GM21528 (cell line): ENCODE data around the gene ZNF232.
A peak's percentile ranks its signal among the peaks of the same experiment; 100 is the strongest.
"Not testable (repeated sequence)": the region's sequence is repeated elsewhere in the genome, so short reads cannot be mapped to it uniquely, and the experiment has no call there.

Experiments
- ATAC-seq: cut with Tn5 transposase; IDR thresholded peaks from one replicate; pipeline ENCODE4 v1.9.1; 2021; ENCODE audit warnings: mild to moderate bottlenecking, moderate library complexity; ENCODE audit not compliant: unreplicated experiment, low FRiP score

ZNF232 gene

GRCh38 chr17:5100832-5101231 is 10.8 kb downstream of the ZNF232 start:
- no peak for ATAC-seq

DNA sequence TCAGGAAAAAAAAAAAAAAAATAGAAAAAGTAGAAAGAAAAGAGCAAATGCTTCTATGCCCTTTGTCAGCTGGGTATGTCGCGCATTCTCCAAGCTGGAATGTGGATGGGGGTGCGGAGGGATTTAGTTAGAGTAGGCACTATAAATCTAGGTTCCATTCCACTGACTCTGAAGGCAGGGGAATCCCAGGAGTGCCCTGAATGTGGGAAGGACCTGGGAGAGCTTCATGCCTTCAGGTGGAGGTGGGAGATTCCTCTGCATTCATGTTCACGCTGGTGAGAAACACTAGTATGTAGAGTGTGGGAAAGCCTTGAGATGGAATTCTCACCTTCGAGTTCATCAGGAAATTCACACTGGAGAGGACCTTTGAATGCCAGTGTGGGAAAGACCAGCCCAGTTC is 12.4 kb downstream of the ZNF232 start:
- ATAC-seq = no peak

GRCh38 chr17:5097101-5097834 is 14.4 kb downstream of the ZNF232 start:
- ATAC-seq = no peak

DNA sequence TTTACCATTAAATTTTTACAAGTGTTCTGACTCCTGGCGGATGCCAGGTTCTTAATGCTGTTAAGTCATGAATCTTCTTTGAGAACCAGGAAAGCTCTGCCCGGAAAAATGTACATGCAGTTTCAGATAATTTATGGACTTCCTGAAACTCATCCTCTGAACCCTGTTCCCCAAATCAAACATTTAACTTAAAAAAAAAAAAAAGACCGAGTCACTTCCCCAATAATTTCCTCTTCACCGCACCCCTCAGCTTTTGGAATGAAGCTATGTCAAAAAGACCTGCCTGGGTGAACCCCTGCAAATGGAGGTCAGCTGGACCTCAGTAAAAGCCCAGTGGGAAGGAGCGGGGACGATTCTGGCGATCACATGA is 15.0 kb downstream of the ZNF232 start:
- ATAC-seq = no peak

- no peak for ATAC-seq
Observed at GRCh38 chr17:5092218-5093010, 19.3 kb downstream of the ZNF232 start.

- ATAC-seq = no peak
Observed at GRCh38 chr17:5080591-5080990, 31.1 kb downstream of the ZNF232 start.

DNA sequence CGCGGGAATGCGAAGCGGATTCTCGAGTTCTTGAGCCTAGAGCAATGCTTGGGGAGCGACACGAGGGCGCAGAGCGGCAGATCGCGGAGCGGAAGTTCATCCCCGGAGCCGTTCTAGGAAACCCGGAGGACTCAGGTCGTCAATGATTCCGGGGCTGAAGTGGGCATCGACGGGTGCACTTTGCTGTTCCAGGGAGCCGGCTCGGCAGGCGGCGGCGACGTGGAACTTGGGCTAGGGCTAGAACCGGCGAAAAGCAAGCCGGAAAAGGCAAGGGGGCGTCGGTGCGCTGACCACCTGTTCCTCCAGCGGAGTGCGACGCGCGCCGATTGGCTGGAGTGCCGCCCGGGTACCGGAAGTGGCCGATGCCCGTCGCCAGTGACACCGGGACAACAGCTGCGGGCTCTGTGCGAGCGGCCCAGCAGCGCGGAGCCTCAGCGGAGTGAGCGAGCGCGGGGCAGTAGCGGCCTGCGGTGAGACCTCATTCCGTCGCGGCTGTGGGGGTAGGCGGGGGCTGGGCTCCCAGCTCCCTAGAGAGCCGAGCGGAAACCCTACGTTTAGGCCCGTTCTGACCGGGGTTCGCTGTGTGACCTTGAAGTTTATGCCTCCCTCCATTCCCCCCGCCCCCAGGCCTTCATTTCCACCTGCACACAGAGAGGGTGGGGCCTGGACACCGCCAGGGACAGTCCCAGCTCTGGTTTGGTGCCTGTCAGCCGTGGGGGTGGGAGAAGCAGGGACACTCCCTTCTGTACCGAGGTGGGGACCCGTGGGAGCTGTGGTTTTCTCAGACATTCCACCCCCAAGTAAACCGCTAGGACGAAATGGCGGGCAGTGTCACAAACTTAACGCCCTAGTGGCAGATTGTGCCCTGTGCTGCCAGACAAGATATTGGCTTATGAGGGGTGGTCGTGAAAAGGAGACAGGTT is 33.3 kb downstream of the ZNF232 start, which contains the start of gene ZFP3:
ZFP3 (plus strand) TSS at position 362 of the 923 bp plus-strand sequence. CDS start 13,038 bp downstream, outside the sequence.
- ATAC-seq = peak; percentile 78

DNA sequence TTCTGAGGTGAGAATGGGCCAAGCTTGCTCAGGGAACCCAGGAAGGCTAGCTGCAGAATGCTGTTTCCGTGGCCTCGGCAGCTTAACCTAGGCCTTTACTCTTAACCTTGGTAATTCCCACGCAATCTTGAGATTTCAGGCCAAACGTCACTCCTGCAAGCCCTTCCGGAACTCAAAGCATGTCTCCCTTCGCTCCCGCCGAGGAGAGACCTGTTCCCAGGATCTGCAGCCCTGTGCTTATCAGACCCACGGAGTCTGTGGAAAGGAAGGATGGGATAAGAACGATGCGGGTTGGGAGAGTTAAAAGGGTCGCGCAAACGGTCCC is 33.9 kb downstream of the ZNF232 start:
- no peak for ATAC-seq

DNA sequence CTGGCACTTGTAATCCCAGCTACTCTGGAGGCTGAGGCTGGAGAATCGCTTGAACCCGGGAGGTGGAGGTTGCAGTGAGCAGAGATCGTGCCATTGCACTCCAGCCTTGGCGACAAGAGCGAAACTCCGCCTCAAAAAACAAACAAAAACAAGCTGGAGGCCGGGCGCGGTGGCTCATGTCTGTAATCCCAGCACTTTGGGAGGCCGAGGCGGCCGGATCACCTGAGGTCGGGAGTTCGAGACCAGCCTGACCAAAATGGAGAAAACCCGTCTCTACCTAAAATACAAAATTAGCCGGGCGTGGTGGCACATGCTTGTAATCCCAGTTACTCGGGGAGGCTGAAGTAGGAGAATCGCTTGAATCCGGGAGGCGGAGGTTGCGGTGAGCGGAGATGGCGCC is 34.4 kb downstream of the ZNF232 start:
- not testable (repeated sequence) for ATAC-seq

GRCh38 chr17:5075472-5075871 is 36.2 kb downstream of the ZNF232 start:
- ATAC-seq = not testable (repeated sequence)

DNA sequence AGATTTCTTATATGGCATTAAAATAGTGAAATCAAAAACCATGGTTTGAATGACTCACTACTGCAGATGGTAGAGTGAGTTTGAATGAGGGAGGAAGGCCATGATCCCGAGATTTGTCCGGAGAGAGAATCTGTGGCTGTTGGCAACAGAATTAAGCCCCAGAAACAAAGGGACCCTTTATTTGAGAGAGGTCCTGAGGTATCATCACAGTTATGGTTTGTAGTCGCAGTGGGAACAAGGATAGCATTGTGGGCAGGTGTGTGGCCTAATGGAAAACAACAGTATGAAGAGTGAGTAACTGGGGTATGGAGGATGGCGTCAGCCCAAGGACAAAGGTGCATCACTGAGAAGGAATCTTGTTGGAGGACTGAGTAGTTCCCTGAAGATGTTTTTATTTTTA is 42.0 kb downstream of the ZNF232 start:
- ATAC-seq = no peak

GRCh38 chr17:5068236-5068635 is 43.4 kb downstream of the ZNF232 start:
- no peak for ATAC-seq

DNA sequence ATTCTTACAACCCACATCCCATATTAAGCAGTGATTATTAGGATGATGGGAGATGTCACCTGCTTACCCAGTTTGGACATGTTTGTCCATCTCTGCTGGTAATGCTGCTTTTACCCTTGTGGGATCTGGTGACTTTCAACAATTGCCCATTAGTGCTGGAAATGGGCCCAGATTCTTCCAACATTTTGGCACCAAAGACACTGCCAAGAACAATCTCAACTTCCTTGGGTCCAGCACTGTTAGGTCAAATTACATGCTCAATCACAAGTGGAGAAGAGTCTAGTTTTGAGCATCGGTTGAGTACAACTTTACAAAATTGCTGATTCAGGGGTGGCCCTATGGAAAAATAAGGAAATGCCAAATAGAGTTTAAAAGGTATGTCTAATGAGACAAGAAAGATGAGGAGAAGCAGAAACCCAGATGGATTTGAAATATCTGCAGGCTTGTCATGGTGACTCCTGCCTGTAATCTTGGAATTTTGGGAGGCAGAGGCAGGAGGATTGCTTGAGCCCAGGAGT is 46.4 kb downstream of the ZNF232 start:
- no peak for ATAC-seq
